HG02678 (cell line): ENCODE results near the gene SPART.
A peak's percentile ranks its signal among the peaks of the same experiment; 100 is the strongest.

Experiments used
- ATAC-seq: cut with Tn5 transposase; IDR thresholded peaks from one replicate; pipeline ENCODE4 v1.9.1; 2021; ENCODE audit warnings: mild to moderate bottlenecking, moderate library complexity; ENCODE audit not compliant: unreplicated experiment

Gene SPART

GRCh38 chr13:36346222-36347083, at the start of gene SPART:
Gene SPART (minus strand): TSS chr13:36346394. CDS start chr13:36335830, 10,564 bp downstream.
- peak; percentile 96 for ATAC-seq

DNA sequence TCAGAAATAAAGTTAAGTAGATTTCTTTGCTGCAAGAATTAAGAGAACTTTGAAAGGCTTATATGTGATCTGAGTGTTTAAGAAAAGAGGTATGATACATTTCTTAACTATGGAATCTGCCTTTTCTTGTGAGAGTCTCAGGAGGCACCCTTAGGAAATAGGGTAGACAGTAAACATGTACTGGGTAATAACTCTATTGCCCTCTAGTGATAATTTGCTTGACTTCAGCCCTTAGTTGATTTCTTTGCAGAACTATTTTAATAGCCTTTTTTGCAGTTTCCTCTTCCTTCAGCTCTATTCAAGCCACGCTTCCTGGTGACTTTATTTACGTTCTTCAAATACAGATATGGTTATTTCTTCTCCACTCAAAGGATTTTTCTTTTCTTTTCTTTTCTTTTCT, 49.1 kb upstream of the SPART start:
- ATAC-seq: no peak

DNA sequence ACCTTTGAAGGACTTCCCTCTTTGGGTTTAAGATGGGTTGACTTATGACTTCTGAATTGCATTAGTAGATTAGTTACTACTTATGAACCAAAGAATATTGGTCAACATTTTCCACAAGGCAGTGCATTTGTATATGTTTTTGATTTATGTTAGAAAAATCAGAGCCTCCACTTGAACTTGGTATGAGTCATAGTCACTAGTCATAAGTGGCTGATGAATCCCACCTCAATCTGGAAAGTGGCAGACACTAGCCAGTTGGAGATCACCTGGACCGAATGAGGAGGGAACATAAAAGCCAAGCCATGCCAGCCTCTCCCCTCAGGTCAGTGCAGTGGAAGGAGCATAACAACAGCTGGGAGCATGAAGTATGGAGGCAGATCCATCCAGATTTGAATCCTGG, 39.3 kb upstream of the SPART start:
- no peak for ATAC-seq

DNA sequence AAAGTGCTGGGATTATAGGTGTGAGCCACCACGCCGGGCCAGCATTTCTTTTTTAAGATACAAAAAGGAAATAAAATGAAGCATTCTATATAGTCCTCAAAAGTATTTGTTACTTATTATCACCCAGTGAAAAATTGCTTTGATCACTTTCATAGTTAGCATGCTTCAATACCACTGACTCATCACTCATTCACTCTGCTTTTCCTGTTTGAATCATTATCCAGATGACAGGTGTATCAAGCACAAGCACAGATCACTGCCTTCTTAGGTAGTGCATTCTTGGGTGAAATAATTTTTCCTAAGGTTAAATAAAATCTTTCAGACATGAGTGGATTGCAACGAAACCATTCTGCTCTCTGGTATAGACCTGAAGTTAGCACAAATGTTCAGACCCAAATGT, 35.8 kb upstream of the SPART start:
- ATAC-seq: no peak

DNA sequence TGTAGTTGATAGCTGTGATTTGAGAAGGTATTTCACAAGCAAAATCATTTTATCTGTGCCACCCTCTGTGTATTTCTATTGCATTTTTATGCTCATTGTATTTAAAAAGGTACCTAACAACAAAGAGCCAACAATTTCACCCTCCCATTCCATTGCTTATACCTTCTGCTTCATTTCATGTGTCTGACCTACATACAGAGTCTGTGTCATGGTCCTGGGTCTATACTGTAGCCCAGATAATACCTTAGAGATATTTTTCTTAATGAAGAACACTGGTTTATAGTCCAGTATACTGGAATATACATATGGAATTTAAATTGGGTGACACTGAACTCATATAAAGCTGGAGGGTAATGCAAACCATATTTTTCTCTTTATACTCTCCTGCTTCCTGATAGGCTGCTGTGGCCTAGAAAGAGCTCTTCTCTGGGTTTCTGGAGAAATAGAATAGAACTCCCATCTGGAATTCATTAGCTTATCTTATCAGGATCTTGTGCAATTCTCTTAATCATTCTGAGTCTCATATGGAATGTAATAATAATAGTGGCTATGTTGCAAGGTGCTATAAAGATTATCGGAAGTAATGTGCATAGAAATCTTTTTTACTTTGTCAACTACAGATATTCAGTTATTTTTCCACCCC, 31.8 kb upstream of the SPART start:
- ATAC-seq: no peak

- no peak for ATAC-seq
Observed at GRCh38 chr13:36374063-36374462, 27.9 kb upstream of the SPART start.

GRCh38 chr13:36371185-36371584, 25.0 kb upstream of the SPART start:
- no peak for ATAC-seq

DNA sequence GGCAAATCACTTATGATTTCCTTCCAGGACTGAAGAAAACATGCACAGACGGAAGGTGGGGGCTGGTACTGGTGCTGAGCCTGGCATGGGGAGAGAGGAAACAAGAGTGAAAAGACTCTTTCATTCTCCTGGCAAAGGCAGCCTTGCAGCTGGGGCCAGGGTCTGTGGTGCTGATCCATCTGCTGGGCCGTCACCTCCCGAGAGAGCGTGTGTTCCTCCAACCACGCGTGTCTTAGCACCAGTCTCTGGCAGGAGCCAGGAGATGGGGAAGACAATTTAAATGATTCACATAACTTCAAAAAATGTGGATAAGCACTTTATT, 23.9 kb upstream of the SPART start:
- ATAC-seq: no peak

DNA sequence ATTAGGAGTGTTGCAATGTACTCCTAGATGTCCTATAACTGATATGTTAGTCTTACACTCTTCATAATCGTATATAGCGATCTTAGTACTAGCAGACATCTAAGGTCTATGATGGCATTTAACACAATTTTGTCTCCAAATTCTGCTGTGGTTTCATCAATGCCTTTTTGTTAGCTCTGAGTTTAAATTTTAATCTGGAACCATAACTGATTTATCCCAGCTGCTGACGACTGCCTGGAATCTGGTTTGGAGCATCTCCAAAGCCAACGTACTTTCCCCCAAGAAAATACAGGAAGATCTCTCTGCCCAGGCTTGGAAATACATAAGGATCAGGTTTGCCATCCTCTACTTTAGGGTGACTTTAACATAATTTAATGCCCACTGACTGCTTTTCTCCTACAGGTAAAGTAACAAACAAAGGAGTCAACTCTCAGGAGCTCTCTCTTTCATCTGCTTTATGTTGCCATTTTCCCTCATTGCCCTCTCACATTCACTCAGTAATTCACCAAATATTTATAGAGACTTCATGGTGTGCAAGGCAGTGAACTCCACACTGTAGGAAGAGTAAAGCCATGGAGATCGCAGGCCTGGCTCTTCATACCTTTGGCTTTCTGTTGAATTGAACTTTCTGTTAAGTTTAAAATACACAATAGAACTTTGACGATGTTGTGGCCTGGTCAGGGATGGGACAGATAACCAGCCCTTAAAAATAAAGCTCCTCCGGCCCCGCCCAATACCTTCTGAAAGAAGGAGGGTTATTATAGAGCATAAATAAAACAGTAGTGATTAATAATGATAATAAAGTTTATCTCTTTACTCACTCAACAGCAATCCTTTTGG, 23.3 kb upstream of the SPART start:
- no peak for ATAC-seq

GRCh38 chr13:36366031-36366430, 19.8 kb upstream of the SPART start:
- no peak for ATAC-seq

DNA sequence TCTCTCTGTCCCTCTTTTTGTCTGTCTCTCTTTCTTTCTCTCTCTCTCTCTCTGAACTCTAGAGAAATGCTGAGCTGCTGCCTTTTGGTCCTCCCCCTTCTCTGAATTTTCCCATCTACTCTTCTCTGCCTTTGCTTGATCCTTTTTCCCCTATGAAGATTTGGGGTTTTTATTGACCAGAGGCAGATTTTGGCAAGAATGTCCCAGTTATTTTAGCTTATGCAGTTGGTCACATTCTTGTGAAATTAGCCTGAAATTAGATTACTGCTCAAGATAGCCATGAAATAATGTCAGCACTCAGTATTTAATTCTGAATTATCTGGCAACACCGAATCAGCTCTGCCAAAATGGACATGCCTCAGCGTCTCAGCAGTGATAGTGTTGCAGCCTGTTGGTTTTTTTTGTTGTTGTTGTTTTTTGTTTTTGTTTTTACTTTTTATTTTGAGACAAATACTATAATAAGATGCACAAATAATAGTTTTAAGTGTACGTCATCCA, 17.2 kb upstream of the SPART start:
- no peak for ATAC-seq

DNA sequence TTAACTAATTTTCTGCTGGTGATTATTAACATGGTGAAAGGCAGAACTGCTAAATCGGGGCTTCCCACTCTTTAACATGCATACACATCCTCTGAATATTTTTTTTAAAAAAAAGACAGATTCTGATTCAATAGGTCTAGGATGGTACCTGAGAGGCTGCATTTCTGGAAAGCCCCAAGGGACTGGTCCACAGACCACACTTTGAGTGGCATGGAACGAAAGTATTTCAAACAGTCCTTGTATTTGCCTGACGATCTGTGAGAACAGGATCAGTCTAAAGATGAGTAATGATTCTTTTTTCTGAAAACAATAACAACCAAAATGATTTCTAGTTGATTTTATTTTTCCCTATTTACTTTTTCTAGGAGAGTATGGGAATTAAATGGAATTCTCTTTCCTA, 16.7 kb upstream of the SPART start:
- no peak for ATAC-seq

- ATAC-seq: no peak
Observed at GRCh38 chr13:36362251-36362650, 16.1 kb upstream of the SPART start.

- no peak for ATAC-seq
Observed at GRCh38 chr13:36360903-36361302, 14.7 kb upstream of the SPART start.

- no peak for ATAC-seq
Observed at GRCh38 chr13:36359301-36359950, 13.2 kb upstream of the SPART start.

DNA sequence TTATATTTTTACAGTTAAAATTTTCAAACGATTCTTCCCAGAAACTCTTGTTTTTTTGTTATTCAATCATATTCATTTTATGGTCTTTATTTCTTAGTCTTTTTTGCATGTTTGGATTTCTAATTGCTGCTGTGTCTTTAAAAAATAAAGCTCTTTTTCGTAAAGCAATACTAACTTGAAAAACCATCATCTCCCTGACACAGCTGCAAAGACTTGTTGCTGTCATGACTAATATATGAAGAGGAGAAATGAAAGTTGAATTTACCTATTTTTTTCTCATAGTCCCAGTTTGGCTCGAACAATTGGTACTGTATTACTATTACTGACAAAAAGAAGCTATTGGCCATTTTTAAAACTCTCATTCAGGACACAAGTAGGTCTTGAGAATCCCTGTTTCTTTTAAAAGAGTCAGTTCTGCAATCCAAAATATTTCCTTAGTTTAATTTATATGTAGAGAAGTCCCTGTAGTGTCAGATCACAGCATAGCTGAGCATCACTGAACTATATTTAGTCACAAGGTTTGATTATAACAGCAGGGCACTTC, 12.1 kb upstream of the SPART start:
- ATAC-seq: no peak

DNA sequence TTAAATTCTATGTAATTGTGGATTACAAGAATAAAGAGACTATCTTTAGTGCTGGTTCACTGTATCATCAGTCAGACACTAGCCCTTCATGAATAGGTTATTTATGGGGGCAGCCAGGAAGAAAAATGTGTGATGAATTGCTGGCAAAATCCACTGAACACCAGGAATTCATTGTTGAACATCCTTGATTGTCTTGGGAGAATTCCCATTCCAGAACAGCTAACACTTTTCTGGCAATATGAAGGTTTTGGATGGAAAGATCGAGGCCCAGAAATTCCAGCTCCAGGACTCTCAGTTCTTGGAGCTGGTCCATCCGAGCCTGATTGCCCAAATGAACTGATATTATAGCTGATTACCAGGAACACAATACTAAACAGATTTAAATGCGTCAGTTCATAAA, 11.5 kb upstream of the SPART start:
- ATAC-seq: no peak

GRCh38 chr13:36357231-36357630, 11.0 kb upstream of the SPART start:
- no peak for ATAC-seq

DNA sequence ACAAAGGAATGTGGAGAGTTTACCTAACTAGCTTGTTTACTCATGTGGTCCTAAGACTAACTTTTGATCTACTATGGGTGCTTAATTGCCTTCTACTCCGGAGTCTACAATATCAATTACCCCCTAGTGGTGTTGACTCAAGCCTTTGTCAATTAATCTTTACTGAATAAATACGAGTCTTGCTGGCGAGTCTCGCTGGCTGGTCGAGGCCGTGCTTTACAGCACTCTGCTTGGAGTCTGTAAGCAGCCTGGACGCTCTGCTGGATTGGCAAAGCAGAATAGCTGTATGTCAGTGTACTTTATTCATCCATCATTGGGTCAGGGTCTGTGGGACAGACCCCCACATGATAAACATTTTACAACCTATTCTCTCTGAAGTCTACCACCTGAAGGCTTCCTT, 9.9 kb upstream of the SPART start:
- no peak for ATAC-seq

DNA sequence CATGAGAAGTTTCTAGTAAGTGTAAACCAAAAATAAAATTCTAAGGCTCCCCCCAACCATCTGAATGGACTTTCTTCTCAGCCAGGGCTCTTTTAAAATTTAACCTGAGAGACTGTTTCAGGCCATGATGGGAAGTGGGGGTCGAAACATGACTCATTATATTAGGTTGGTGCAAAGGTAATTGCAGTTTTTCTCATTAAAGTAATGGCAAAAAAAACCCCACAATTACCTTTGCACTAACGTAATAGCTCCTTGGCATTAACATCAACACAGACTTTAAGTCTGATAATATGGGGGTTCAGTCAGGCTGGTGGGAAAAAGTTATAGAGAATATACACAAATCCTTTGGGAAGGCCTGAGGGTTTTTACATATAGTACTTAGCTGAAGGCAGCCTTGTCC, 9.4 kb upstream of the SPART start:
- no peak for ATAC-seq
